GM12801 (cell line): Measurements from ENCODE around the gene IFI27.

ENCODE experiments used
- CTCF ChIP-seq: IDR thresholded peaks from one replicate; pipeline ENCODE4 v1.5.1; 2011; ENCODE audit warnings: control low read depth; ENCODE audit not compliant: insufficient read length; ENCODE audit errors: extremely low read depth

The IFI27 gene

GRCh38 chr14:94110552-94111181, at the start of gene IFI27:
Gene IFI27, plus strand, starts transcription at chr14:94110736.
- TF ChIP-seq CTCF, result no peak

GRCh38 chr14:94062344-94062940, 48.1 kb upstream of the IFI27 start:
- no peak for TF ChIP-seq CTCF

GRCh38 chr14:94066089-94066676, 44.4 kb upstream of the IFI27 start:
- no peak for TF ChIP-seq CTCF

GRCh38 chr14:94074534-94074933, 36.0 kb upstream of the IFI27 start:
- no peak for TF ChIP-seq CTCF

- TF ChIP-seq CTCF, result no peak
Measured at GRCh38 chr14:94075008-94075407, 35.5 kb upstream of the IFI27 start.

GRCh38 chr14:94077111-94077821, 33.3 kb upstream of the IFI27 start:
- no peak for TF ChIP-seq CTCF

GRCh38 chr14:94077823-94078222, 32.7 kb upstream of the IFI27 start:
- no peak for TF ChIP-seq CTCF
